Endothelial cell of umbilical vein (primary cell): ENCODE measurements around the gene CCDC106. TPM values are rescaled to one million over a fixed set of nuclear protein-coding genes. Genes with fewer than 3 reads are reported as not detected.

ENCODE experiments used
- BruUV-seq: library from RNA; stranded (reverse); fragments of 400-500 nt; replicated peaks from 2 replicates; lab custom pipeline; 2021; lab: Mats Ljungman, UMichigan
- CTCF ChIA-PET: fragments of 300-600, 350-600 bp; sonication (Branson Sonifier 250); formaldehyde crosslinking; loops from one replicate; lab custom pipeline; 2021; ENCODE audit warnings: antibody characterized with exemption, inconsistent platforms; lab: Charles Lee
- POLR2A ChIA-PET: fragments of 300-600, 350-600 bp; sonication (Branson Sonifier 250); formaldehyde crosslinking; loops from one replicate; lab custom pipeline; 2021; ENCODE audit warnings: antibody characterized with exemption, inconsistent platforms; lab: Charles Lee
- DNase-seq: peaks from one replicate; pipeline ENCODE4 v3.0.0-alpha.2; 2011; ENCODE audit warnings: low read depth, low spot score
- FAIRE-seq: peaks from 2 replicates; lab custom pipeline; 2011; peaks lifted over from hg19 to GRCh38; lab: Jason Lieb, UNC
- H2AFZ ChIP-seq: 2 replicates; pipeline ENCODE4 v1.6.0; 2012; ENCODE audit warnings: low read depth, low read length, control low read depth, inconsistent platforms
- H3K27ac ChIP-seq: 2 replicates; pipeline ENCODE4 v1.5.1; 2011; ENCODE audit warnings: low read depth, mild to moderate bottlenecking, control low read depth, low read length, moderate library complexity; ENCODE audit not compliant: insufficient read depth
- H3K27me3 ChIP-seq, 2 experiments: 2 replicates each; pipeline versions ENCODE4 v1.6.0 to v1.6.1; 2011; ENCODE audit warnings: low read length in 2 of 2, mixed read lengths in 1 of 2; ENCODE audit not compliant: control insufficient read depth in 2 of 2, insufficient read depth in 2 of 2
- H3K36me3 ChIP-seq, 2 experiments: 2 replicates in 1 of 2; 3 replicates in 1 of 2; pipeline ENCODE4 v1.5.1; 2011; ENCODE audit warnings: low read length in 2 of 2, mild to moderate bottlenecking in 1 of 2, moderate library complexity in 1 of 2; ENCODE audit not compliant: control insufficient read depth in 2 of 2, insufficient read depth in 2 of 2; ENCODE audit errors: extremely low read depth in 1 of 2
- H3K4me1 ChIP-seq: 3 replicates; pipeline ENCODE4 v1.5.1; 2011; ENCODE audit warnings: mild to moderate bottlenecking, low read length; ENCODE audit not compliant: control insufficient read depth, insufficient read depth; ENCODE audit errors: extremely low read depth
- H3K4me2 ChIP-seq: 2 replicates; pipeline ENCODE4 v1.6.1; 2011; ENCODE audit warnings: low read length, control low read depth, mixed read lengths; ENCODE audit not compliant: insufficient read depth
- H3K4me3 ChIP-seq, 3 experiments: fragments of 200-600 bp in 1 of 3; sonication (generic), shearing (Covaris generic) in 1 of 3; replicated peaks in 1 of 3; 2 replicates each; pipeline ENCODE4 v1.5.1; 2011 to 2016; ENCODE audit warnings: control low read depth in 3 of 3, low read length in 3 of 3, mild to moderate bottlenecking in 2 of 3, inconsistent platforms in 1 of 3, low read depth in 1 of 3, moderate library complexity in 1 of 3; ENCODE audit not compliant: insufficient read depth in 1 of 3
- H3K79me2 ChIP-seq: 2 replicates; pipeline ENCODE4 v1.6.0; 2012; ENCODE audit warnings: low read length, inconsistent platforms; ENCODE audit not compliant: control insufficient read depth, insufficient read depth
- H3K9ac ChIP-seq: replicated peaks from 2 replicates; pipeline ENCODE3; 2011; ENCODE audit warnings: low read length, control low read depth; ENCODE audit not compliant: insufficient read depth; ENCODE audit errors: extremely low read depth
- H3K9me1 ChIP-seq: replicated peaks from 3 replicates; pipeline ENCODE4 v1.6.0; 2011; ENCODE audit warnings: mild to moderate bottlenecking, low read length; ENCODE audit not compliant: control insufficient read depth, insufficient read depth; ENCODE audit errors: extremely low read depth
- H3K9me3 ChIP-seq: replicated peaks from 2 replicates; pipeline ENCODE4 v1.5.1; 2012; ENCODE audit warnings: low read length, inconsistent platforms; ENCODE audit not compliant: control insufficient read depth, insufficient read depth
- H4K20me1 ChIP-seq: replicated peaks from 2 replicates; pipeline ENCODE3; 2011; ENCODE audit warnings: mild to moderate bottlenecking, low read length; ENCODE audit not compliant: control insufficient read depth, insufficient read depth; ENCODE audit errors: extremely low read depth
- CTCF ChIP-seq, 2 donors: IDR thresholded peaks; 1 replicate in 1 of 2; 2 replicates in 1 of 2; pipeline ENCODE4 v1.5.1; 2011; ENCODE audit warnings: low read length in 2 of 2, mild to moderate bottlenecking in 2 of 2, moderate library complexity in 2 of 2, control low read depth in 1 of 2, inconsistent platforms in 1 of 2, low read depth in 1 of 2; ENCODE audit not compliant: insufficient read depth in 1 of 2; ENCODE audit errors: extremely low read depth in 1 of 2
- EZH2 ChIP-seq: IDR thresholded peaks from 2 replicates; pipeline ENCODE4 v1.6.1; 2012; ENCODE audit warnings: borderline replicate concordance, low read depth, mild to moderate bottlenecking, moderate library complexity, low read length, inconsistent platforms; ENCODE audit not compliant: severe bottlenecking
- FOS ChIP-seq: IDR thresholded peaks from 2 replicates; pipeline ENCODE4 v1.6.1; 2011; ENCODE audit warnings: mild to moderate bottlenecking, low read length, moderate library complexity, borderline replicate concordance; ENCODE audit not compliant: insufficient read depth
- GATA2 ChIP-seq: IDR thresholded peaks from 2 replicates; pipeline ENCODE4 v1.7.0; 2011; ENCODE audit warnings: low read depth, mild to moderate bottlenecking, moderate library complexity, mixed read lengths, low read length; ENCODE audit not compliant: insufficient read length, insufficient read depth
- JUN ChIP-seq: IDR thresholded peaks from 2 replicates; pipeline ENCODE4 v1.6.1; 2011; ENCODE audit warnings: borderline replicate concordance, low read depth; ENCODE audit not compliant: insufficient read length, insufficient read depth
- MAX ChIP-seq: IDR thresholded peaks from 2 replicates; pipeline ENCODE4 v1.6.1; 2011; ENCODE audit not compliant: insufficient read depth, insufficient read length
- MYC ChIP-seq: IDR thresholded peaks from one replicate; pipeline ENCODE4 v1.6.1; 2011; ENCODE audit warnings: mild to moderate bottlenecking, low read depth, low read length
- POLR2A ChIP-seq: IDR thresholded peaks from 2 replicates; pipeline ENCODE4 v1.6.1; 2012; ENCODE audit warnings: low read depth, mild to moderate bottlenecking, control low read depth, low read length
- POLR2AphosphoS5 ChIP-seq: IDR thresholded peaks from 2 replicates; pipeline ENCODE4 v1.6.1; 2012; ENCODE audit warnings: low read depth, mild to moderate bottlenecking, control low read depth, low read length, moderate library complexity; ENCODE audit not compliant: insufficient read depth
- dilution Hi-C: fragments of 300-500 bp; cut with MboI; formaldehyde crosslinking; loops from one replicate; pipeline ENCODE4 v1.15.0; 2019; ENCODE audit warnings: low sequenced_read_pairs; ENCODE audit not compliant: extremely low pct_ligation_motif_present
- intact Hi-C: fragments of 100-400 bp; cut with micrococcal nuclease; formaldehyde crosslinking; loops from one replicate; pipeline ENCODE4 v1.10.0; 2022
- polyA plus RNA-seq, 4 experiments: library from polyadenylated mRNA; depleted of rRNA in 3 of 4; stranded (reverse) in 3 of 4; unstranded in 1 of 4; fragments of >200 nt; gene quantifications; 2 replicates each; pipeline versions ENCODE4 v1.2.1 to v1.2.3, GENCODE V29; 2011 to 2012; ENCODE audit warnings: missing spikeins in 1 of 4
- total RNA-seq: library from RNA; stranded (reverse); gene quantifications from 2 replicates; pipeline ENCODE4 v1.2.3, GENCODE V29; 2021

The CCDC106 gene
- total and polyA plus RNA-seq, 2 donors (not counting 3 experiments of a cell fraction or from before 2014, with no cell fraction given): 11.8 to 12.0 TPM

DNA sequence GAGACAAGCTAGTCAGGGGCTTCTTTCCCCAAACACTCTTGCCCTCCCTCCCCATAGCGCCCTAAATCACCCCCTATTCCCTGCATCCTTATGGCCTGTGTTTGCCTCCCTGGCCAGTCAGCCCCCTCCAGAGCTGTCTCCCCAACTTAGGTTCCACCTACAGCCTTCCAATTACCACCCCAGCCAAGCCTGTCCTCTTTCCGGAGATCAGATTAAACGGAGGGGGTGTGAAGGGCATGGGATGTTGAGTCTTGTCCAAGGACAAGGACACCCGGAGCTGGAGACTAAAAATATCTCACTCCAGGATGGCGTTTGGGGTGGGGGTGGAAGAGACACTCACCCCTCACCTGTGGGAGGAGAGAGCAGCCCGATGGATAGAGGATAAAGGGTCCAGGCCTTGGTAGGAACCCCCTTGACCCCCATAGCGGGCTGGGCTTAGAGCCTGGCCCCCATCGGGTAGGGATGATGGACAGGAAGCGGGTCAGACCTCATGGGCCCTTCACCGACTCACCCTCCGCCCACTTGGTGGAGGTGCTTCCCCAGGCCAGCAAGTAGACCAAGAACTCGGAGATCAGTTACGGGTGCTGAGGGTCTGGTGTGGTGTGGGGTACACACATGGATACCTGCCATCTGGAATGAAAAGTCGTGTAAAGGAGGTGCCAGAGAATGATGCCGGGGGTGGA is 36.6 kb upstream of the CCDC106 start:
- Histone ChIP-seq H3K4me3 (no peak overlapping the region), H3K4me1 (peaks cover 6% of the 10 kb centered on the region), H3K9me1 (no peaks in the 10 kb centered on the region), H3K27ac (no peak overlapping the region), H2AFZ (no peak overlapping the region), H3K36me3 (peaks cover 2 to 22% of the 10 kb centered on the region in 2 experiments), H4K20me1 (no peaks in the 10 kb centered on the region), H3K79me2 (peaks cover 28% of the 10 kb centered on the region), H3K27me3 (no peaks in the 10 kb centered on the region), H3K9ac (no peak overlapping the region), H3K4me2 (no peak overlapping the region), H3K9me3 (no peaks in the 10 kb centered on the region)
- TF ChIP-seq JUN: no peak
- TF ChIP-seq GATA2: no peak
- no peak for TF ChIP-seq MAX
- no peak for TF ChIP-seq CTCF (IDR thresholded peaks at IDR 0.05; ENCODE audit: extremely low read depth in 1 of 2, insufficient read depth in 1 of 2, low read depth in 1 of 2, low read length in 2 of 2)
- TF ChIP-seq POLR2A: no peak
- TF ChIP-seq FOS: no peak
- no peak for TF ChIP-seq EZH2
- no peak for TF ChIP-seq POLR2AphosphoS5
- no peak for TF ChIP-seq MYC
- dilution Hi-C loops (no loop called here), intact Hi-C loops (no loop called here)
- DNase-seq (no peak), FAIRE-seq (no peak)
- CTCF ChIA-PET: no interaction called here
- BruUV-seq: no TSS peak
- POLR2A ChIA-PET: no interaction called here
